GM12875 (cell line): Measurements from ENCODE around the gene ROPN1B.

ENCODE experiments used
- H3K4me3 ChIP-seq: one replicate; pipeline ENCODE4 v1.5.1; 2011; ENCODE audit warnings: low read depth, low read length, control low read depth
- TF ChIP-seq, protein P1 (sequence below): IDR thresholded peaks from 2 replicates; pipeline ENCODE4 v1.5.1; 2011; ENCODE audit warnings: low read depth, mild to moderate bottlenecking, control low read depth, inconsistent platforms, low read length, moderate library complexity, borderline replicate concordance; ENCODE audit not compliant: insufficient read depth

ROPN1B gene

DNA sequence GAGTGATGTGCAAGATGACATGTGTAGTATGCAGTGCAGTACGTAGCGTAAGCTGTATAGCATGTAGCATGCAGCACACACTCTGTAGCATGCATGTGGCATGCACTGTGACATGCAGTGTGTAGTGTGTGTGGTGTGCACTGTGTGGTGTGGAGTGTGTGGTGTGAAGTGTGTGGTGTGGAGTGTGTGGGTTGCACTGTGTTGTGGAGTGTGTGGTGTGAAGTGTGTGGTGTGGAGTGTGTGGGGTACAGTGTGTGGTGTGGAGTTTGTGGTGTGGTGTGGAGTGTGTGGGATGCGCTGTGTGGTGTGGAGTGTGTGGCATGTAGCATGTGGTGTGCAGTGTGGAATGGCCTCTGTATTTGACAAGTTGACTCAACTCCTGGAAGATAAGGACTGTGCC is 39.2 kb downstream of the ROPN1B start:
- no peak overlapping the region for H3K4me3 ChIP-seq
- TF ChIP-seq, protein P1, sequence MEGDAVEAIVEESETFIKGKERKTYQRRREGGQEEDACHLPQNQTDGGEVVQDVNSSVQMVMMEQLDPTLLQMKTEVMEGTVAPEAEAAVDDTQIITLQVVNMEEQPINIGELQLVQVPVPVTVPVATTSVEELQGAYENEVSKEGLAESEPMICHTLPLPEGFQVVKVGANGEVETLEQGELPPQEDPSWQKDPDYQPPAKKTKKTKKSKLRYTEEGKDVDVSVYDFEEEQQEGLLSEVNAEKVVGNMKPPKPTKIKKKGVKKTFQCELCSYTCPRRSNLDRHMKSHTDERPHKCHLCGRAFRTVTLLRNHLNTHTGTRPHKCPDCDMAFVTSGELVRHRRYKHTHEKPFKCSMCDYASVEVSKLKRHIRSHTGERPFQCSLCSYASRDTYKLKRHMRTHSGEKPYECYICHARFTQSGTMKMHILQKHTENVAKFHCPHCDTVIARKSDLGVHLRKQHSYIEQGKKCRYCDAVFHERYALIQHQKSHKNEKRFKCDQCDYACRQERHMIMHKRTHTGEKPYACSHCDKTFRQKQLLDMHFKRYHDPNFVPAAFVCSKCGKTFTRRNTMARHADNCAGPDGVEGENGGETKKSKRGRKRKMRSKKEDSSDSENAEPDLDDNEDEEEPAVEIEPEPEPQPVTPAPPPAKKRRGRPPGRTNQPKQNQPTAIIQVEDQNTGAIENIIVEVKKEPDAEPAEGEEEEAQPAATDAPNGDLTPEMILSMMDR, result no peak

DNA sequence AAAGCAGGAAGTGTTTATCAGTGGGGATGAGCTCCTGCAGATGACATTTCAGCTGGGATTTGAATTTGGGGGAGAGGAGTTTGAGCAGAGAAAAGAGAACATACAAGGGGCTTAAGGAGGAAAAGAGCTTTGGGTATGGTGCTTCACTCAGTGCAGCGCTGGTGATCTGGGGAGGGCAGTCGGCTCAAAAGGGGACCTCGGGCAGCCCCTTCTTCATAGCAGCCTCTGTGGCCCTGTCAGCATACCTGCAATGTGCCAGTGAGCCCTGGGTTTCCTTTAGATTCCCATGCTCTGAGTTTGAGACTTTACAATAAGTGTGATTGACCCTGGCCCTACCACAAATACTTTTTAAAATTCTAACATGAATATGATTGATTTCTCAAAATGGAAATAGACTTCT is 40.2 kb downstream of the ROPN1B start:
- no peak overlapping the region for H3K4me3 ChIP-seq
- TF ChIP-seq, protein P1, result no peak

DNA sequence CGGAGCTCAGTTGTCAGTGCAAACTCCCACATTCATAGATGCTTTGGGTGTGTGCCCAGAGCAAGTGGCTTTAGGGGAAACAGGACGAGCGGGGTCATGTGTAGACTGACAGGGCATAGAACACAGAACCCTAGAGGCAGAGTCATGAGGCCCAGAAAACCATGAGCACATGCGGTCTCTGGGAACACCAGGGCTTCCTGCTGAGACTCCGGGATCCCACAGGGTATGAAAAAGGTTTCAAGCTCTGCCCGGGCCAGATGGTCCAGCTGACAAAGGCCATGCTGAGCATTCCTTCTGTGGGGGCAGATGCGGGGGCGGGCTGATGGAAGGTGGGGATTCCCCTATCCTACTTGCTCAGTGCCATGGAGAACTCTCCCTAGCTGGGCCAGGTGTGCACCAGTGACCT is 44.8 kb downstream of the ROPN1B start:
- TF ChIP-seq, protein P1, result no peak
- no peak overlapping the region for H3K4me3 ChIP-seq

DNA sequence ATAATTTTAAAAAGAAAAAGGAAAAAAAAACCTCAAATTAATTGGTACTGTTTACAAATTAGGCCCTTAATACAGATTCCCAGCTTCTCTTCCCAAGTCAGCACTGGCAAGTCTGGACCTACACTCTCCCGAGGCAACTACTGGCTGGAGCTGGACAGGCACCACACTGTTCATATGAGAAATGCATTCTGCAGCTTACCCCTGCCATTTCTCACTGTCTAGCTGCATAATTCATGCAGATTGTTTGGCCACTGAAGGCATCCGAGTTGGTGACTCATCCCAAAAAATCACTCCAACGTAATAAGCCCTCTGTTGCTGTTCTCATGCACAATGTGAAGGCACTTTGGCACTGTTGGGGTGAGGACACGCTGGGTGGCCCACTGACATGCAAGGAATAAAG is 45.3 kb downstream of the ROPN1B start:
- no peak overlapping the region for H3K4me3 ChIP-seq
- TF ChIP-seq, protein P1, result no peak

DNA sequence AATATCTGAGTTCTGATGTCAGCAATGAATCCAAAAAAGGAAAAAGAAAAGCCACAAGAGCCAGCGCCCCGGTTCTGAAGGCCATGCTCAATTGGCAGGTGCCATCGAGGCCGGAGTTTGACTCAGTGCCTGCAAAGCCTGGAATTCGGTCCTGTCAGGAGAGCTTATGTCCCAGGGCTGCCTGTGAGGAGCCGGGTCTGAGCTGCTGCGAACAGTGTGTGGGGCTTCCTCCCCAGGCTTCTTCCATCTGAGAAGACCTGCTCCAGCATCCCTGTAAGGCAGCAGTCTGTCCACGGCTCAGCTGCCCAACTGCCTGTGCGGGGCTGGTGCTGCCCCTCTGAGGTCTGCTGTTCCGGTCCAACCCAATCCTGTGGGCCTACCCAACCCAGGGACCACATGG is 46.1 kb downstream of the ROPN1B start:
- no peak overlapping the region for H3K4me3 ChIP-seq
- TF ChIP-seq, protein P1, result no peak

DNA sequence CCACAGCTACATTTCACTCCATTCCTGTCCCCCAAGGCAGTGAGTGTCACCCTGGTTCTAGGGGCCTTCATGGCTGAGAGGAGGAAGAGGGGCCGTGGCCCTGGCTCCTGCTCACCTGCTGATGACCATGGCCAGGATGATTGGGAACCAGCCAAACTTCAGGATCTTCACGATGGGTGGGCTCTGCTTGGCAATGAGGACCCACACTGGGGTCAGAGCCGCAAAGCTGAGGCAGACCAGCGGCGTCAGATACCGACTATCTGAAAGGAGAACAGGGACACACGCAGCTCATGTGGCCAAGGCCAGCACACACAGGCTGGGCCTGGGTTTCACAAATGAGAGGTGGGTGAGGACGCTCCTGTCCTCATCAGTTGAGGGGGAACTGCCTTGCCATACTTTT is 47.6 kb downstream of the ROPN1B start:
- TF ChIP-seq, protein P1, result no peak
- no peak overlapping the region for H3K4me3 ChIP-seq

DNA sequence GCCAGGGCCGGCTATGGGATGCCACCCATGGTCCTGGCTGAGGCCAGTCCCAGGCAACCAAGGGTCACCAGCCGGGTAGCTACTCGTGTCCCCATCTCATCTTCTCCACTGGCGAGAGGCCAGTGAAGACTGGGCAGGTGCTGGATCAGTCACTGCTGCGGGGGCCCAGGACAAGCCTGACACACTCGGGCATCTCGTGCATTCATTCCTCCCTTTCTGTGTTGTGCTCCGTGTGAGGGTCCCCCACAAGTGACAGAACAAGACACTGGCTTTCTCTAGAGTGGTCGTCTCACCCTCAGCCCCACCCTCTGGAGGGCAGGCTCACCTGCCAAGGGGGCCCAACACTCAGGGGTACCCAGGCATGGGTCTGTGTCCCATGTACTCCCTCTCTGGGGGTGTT is 48.4 kb downstream of the ROPN1B start:
- H3K4me3 ChIP-seq, result no peak overlapping the region
- TF ChIP-seq, protein P1, result no peak
